HG03196 (cell line): Measurements from ENCODE around the gene MSANTD2.

ENCODE experiments used
- ATAC-seq: cut with Tn5 transposase; IDR thresholded peaks from one replicate; pipeline ENCODE4 v1.9.1; 2021; ENCODE audit not compliant: unreplicated experiment

MSANTD2 gene

DNA sequence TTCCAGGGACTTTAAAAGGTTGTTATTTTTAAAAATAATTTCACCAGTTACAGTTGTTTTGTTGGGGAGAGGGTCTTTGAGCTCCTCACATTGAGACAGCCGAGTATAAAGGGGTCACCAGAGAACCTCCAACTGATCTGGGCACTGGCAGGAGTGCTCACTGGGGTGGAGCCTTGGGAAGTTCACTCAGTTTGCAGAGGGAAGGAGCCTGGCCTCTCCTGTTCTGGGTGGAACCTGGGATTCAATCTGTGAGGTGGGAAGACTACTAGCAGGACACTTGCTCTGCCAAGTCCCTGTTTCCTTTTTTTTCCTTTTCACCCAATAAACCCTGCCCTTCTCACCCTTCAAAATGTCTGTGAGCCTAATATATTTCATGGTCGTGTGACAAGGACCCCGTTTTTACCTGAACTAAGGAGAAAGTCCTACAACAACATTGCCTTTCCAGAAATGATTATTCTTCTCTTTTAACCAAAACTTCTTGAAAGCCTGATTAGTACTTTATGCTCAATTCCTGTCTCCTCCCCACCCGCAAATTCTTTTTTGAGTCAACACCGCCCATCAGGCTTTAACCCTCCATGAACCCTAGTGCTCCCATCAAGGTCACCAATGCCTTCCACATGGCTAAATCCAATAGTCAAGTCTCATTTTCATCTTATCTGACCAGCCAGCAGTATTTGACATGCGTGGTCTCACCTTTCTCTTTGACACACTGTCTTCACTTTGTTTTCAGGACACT is 22.0 kb upstream of the MSANTD2 start:
- ATAC-seq: no peak

DNA sequence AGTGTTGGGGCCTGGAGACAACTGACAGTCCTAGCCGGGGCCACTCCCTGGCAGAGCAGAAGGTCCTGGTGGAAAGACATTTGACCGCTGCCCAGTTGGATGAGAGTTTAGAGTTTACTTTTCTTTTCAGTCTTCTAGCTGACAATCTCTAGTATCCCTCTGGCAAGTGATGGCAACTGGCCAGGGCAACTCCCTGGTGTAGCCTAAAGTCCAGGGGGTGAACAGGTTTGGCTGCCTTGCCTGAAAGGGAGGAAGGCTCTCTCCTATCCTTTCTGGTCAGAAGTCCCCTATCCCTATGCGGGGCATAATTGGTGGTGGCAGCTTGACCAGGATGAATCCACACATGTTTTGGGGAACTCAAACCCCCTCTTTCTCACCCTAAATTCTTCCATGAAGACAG is 16.8 kb upstream of the MSANTD2 start:
- ATAC-seq: no peak

DNA sequence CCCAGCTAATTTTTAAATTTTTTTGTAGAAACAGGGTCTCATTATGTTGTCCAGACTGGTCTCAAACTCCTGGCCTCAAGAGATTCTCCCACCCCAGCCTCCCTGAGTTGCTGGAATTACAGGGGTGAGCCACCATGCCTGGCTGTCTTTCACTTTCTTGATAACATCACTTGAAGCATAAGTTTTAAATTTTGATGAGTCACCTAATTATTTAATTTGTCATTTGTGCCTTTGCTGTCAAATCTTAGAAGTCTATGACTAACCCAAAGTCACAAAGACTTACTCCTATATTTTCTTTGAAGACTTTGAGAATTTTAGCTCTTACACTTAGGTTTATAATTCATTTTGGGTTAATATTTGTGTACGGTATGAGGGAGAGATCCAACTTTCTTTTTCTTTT is 14.5 kb upstream of the MSANTD2 start:
- ATAC-seq: no peak

DNA sequence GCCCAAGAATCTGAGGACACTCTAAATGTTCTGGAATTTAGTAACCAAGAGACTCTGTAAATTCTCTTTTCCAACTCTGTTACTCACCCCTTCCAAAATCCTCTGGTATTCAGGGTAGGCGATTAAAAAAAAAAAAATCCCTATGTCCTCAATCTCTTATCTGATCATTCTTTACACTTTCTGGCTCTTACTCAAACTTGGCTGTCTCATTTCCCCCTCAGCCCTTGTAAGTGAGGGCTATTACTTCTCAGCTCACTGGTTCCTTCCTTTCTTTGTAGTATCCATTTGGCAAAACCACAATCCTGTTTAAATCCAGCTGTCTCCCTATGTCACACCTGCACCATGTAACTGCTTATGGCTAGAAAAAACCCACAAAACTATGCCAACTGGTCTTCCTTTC is 12.7 kb upstream of the MSANTD2 start:
- ATAC-seq: no peak

DNA sequence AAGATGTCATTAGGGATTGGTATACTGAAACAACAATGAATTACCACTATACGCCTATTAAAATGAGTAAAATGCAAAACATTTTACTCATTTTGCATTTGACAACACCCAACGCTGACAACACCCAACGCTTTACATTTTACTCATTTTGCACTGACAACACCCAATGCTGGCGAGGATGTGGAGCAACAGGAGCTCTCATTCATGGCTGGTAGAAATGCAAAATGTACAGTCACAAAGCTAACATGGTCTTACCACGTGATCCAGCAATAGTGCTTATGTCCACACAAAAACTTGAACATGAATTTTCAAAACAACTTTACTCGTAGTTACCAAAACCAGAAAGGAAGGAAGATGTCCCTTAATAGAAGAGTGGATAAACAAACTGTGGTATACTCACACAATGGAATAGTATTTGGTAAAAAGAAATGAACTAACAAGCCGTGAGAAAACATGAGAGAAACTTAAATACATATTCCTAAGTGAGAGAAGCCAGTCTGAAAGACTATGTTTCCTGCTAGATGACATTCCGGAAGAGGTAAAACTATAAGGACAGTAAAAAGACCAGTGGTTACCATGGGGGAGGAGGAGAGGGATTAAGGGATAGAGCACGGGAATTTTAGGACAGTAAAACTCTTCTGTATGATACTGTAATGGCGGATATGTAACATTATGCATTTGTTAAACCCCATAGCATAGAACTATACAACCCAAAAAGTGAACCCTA is 11.4 kb upstream of the MSANTD2 start:
- no peak for ATAC-seq

DNA sequence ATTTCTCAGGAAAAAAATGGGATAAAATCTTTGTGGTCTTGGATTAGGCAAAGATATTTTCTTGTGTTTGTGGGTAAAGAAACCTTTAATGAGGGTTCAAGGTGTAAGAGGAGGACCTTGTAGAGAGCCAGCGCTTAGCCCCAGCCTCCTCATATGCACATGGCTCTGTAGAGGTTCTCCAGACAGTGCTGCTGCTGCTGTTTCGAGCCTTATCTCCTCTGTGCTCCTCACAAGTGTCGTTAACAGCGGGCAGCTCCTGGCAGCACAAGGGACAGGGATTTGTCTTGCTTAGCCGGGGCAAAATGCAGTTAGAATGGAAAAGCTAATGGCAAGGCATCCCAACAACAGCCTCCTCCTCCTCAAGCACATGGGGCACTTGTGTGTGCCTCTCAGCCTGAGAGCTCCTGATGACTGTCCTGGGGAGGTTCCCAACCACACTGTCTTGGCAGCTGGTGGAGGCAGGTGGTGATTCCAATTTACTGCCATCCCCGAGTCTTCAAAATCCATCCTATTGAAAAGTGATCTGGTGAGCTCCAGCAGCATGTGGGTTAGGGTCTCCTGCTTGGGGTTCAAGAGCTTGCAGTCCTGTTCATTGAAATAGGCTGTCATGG is 7.6 kb upstream of the MSANTD2 start:
- no peak for ATAC-seq

DNA sequence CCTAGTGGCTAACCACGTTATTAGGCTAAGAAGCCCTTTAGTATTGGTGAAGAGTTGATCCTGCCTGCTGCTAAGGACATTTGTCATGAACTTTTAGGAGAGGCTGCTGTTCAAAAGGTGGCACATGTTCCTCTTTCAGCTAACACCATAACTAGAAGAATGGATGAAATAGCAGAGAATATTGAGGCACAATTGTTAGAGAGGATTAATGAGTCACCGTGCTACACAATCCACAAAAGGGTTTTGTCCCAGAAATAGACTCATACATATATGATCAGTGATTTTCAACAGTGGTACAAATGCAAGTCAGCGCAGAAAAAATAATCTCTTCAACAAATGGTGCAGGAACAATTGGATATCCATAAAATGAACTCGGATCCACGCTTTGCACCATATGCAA is 7.0 kb upstream of the MSANTD2 start:
- ATAC-seq: no peak

DNA sequence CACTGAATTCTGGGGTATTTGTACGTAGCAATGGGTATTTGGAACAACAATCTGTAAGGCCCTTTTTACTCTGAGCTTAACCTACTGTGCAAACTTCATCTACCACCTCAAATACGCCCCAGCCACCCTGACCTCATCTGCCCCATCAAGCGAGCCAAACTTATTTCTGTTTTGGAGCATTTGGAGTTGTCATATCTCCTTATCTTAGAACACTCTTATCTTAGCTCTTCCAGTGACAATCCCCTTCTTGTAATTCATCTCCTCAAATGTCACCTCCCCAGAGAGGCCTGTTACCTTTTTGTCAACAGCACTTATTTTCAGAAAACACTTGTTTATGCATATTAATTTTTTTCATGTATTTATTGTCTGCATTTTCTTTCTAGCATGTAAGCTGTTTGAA is 4.7 kb upstream of the MSANTD2 start:
- ATAC-seq: no peak

DNA sequence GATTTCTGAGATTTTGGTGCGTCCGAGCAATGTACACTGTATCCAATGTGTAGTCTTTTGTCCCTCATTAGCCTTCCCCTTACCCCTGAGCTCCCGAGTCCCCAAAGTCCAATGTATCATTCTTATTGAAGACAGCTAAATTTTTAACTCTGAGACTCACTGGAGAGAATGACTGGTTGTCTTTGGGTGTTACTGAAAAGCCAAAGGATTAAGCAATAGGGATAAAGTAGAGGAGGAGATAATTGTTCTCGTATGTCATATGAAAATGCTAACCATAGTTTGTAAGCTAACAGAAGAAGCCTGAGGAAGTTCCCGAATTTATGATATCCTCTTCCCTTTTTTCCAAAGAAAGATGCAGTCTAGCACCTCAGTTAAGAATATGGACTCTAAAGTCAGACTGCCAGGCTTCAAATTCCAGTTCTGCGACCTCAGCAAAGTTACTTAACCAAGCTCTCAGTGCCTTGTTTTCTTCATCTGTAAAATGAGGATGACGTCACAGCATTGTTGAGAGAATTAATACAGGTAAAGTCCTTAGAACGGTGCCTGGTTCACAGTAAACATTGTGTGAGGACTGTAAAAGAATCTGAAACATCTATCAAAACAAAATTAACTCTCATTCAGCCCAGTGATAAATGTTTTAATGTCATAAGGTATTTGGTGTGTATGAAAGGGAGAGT is 1.6 kb upstream of the MSANTD2 start:
- no peak for ATAC-seq

DNA sequence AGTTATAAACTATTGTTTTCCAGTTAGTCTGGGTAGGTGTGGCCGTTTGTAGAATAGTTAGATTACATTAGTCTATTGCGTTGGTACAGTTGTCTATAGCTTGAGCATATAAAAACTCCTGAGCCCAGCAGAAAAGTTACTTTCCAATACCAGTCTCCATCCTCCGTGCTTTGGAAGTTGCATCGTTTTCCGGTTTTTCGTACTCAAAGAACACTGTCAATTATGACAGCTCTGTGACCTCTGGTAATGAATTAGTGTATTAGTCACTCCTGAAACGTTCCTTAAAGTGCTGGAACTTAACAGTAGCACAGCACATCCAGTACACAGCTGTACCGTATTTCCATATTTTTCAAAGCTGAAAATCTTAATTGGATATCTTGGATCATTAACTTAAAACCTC is 808 bp upstream of the MSANTD2 start:
- no peak for ATAC-seq

DNA sequence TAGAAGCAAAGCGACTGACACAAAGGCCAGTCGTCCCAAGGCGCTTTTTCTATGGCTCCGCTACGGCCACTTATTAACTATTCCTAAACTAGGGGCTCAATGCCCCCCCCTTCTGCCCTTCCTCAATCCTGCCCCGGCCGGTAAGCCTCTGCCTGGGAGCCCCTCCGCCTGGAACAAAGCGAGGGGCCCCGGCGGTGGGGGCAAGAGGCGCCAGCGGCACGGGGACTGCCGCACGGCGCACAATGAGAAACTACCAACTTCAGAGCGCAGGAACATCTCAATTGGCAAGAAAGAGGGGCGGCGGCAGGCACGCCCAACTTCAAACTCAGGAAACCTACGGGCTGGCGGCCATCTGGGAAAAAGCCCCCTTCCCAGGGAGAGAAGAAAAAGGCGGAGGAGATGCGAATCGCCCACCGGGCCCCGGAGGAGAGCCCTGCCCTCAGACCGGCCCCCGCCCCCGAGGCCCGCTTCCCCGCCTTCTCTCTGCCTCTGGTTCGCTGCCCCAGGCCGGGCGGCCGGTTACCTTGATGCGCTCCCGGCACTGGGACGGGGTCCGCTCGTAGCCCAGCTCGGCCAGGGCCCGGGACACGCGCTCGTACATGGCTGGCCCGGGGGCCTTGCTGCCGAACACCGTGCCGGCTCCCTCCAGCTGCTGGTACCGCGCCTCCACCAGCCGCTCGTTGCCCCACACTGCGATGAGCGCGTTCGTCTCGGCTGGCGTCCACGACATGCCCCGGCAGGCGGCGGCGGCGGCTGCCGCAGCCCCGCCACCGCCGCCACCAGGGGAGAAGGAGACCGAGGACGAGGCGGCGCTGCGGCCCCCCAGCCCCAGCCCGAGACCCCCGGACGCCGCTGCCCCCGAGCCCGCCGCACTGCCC is 619 bp downstream of the MSANTD2 start:
- peak; percentile 37 for ATAC-seq

DNA sequence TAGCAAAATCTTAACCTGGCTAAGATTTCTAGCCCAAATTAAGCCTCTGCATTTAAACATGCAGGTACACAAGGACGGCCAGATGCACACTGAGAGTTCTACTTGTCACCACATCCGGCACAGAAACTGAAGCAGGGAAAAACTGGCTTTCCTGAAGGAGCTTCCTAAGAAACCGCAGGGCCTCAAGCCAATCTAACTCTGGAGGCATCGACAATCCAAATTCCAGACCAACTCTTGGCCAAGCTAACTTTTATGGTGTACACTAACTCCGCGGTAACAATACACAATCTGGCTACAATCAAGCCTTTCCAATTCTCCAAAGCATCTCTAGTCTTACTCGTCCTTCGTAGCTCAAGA is 1.2 kb downstream of the MSANTD2 start:
- ATAC-seq: peak; percentile 16

DNA sequence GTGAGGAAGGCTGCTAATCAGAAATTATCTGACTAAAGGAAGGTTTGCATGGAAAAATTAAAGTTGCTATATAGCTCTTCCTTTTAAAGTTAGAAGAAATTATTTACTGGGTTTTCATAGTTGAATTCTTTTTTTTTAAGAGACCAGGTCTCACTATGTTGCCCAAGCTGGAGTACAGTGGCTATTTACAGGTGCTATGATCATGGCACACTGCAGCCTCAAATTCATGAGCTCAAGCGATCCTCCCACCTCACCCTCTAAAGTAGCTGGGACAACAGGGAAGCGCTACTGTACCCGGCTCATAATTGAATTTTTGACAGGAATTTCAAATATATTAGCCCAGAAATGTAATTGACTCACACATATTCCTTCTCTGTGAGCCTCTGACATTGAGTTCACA is 3.9 kb downstream of the MSANTD2 start:
- ATAC-seq: no peak

DNA sequence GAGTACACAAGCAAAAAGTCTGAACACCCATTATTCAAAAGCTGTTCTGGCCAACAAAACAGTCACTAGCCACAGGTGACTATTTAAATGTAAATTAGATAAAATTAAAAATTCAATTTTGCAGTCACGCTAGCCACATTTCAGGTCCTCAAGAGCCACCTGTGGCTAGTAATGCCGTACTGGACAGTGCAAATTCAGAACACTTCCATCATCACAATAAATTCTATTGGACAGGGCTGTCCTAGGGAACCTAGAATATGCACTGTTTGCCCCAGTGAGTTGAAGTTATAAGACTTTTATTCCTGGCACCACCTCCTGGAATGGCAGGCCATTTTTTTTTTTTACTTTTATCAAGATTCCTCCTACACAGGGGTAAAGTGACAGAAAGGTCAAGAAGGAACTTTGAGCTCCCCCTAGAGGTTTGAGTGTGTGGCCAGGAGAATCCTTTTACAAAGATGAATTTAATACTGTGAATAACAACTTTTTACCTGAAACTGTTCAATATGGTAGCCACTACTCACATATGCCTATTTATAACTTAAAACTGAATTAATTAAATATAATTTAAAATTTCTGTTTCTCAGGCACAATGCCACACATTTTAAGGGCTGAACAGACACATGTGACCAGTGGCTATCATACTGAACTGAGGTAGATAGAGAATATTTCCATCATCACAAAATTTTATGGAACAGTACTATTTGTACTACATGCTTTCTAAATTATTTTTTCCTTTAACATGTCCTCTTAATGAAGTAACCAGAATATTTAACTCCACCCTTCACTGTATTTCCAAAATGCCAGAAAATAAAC is 6.5 kb downstream of the MSANTD2 start:
- peak; percentile 44 for ATAC-seq

DNA sequence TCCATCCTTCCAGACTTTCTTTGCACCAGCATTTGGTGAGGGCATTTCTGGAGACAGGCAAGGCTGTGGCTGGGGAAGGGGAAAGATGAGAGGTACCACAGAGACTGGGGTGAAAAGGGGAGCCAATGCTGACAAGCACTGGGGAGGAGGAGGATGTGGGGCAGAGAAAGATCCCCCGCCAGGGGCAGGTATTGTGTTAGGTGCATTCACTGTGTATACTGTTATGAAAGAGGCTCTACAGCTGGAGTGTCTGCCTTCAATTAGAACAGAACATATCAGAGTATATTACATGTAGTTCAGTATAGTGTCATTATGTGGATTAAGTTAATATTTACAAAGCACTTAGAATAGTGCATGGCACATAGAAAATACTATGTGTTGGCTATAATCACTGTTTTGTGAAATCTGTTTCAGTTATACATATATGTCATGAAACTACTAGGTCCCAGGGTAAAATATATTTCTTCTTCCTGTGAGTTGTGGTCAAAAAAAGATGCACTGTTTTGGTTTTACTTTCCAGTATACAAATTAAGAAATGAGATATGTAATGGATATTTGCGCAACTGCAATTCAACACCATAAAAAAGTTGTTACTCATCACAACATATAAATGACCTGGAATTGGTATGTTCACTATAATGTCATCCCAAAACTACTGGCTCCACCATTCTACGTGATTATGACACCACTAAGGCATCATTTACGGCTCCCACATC is 8.4 kb downstream of the MSANTD2 start:
- peak; percentile 70 for ATAC-seq

DNA sequence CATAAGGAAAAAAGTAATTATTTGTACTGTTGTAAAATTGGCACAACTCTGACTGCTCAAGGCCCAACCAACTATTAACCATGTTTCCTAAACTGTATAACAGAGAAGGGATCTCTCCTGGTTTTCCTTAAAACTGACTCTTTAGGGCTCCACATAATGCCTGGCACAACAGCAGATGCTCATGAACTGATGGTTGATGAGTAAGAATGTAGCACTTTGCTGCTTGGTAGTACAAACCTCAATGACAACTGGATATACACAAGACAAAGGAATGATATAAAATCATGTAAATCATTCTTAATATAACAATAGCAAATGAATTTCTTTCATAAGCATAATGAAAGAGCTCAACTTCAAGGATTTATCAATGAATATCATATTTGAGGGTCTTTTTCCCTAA is 11.7 kb downstream of the MSANTD2 start:
- no peak for ATAC-seq

DNA sequence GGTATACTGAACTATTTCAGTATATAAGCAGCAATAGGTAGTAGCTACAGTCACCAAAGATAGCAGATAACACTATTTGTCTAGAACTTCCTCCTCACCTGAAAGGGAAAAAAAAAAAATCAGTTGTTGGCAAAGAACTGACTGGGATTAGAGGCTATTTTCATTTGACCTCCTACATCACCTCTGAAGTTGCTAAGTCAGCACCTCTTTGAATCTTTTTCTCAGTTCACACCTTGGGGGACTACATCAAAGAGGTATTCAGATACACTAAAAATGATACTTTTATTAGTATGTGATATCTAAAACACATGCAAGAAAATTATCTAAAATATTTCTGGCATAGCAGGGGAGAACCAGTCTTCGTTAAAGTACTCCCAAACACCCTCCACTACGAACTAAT is 16.2 kb downstream of the MSANTD2 start:
- no peak for ATAC-seq

DNA sequence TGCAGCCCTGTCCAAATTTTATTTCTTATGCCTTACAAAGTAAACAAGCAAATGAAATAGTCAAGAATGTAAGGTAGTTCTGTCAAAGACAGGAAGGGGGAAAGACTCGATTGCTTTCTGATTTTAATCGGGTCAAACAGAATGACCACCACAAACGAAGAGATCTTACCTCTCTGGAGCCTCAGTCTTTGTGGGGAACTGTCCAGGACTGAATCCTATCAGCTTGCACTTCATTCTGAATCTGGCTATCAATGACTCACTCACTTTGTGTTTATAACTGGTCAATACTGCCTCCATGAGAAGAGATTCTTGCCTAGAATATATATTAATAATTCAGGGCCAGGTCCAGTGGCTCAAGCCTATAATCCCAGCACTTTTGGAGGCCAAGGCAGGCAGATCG is 17.2 kb downstream of the MSANTD2 start:
- ATAC-seq: no peak

DNA sequence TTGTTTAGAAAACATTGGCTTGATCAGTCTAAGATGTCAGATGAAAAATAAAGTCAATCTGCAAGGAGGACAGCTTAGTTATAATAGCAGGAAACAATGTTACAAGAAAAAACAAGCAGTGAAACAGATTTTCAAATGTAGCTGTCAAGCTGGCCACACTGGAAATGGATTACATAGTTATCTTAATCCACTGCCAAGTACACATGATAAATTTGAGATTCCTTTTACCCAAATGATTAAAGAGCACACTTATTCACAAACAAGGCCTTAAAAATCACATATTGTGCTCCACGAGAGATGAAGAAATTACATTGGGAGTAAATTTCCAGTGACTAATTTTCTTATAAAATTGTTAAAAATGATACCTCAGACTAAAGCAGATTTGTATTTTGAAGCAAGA is 20.6 kb downstream of the MSANTD2 start:
- no peak for ATAC-seq
